Measurements from ENCODE around the gene ALDH16A1. TPM values are rescaled to one million over a fixed set of nuclear protein-coding genes. Genes with fewer than 3 reads are reported as not detected.

The ALDH16A1 gene
- total and polyA plus RNA-seq, 10 of the 15 experiments (the other 5 are each of a cell fraction or from before 2014, with no cell fraction given) = 1.7 to 49.3 (median 18.1) TPM

DNA sequence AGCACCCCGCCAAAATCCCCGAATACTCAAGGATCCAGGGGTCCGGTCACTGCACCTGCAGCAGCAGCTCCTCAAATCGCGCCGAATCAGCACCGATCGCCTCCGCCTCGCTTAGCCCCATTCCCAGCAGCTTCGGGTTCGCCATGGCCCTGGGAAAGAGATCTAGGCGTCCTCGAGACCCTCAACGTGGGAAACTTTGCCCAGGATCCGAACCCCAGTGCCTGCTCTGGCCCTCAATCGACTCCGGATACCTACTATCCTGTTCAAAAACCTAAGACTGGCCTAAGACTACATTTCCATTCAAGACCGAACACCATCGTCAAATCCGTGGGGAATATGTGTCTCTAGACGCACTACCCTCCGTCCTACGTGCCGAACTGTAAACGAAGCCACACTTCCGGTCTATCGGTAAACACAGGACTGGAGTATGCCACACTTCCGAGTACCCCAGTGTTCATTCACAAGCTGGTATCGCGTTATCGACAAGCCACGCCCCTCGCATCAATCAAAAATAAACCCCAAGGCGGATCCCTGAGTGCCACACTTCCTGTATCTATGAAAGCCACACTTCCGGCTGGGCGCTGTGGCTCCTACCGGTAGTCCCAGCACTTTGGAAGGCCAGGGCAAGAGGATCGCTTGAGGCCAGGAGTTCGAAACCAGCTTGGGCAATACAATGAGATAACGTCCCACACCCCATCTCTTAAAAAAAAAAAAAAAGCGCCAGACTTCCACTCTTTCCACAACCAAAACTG lies 1.4 kb upstream of the ALDH16A1 start, which contains the start of gene PIH1D1 (continued):
- no peak; the same call in 1 of the 2 replicates for TF ChIP-seq ZBED1 (IDR thresholded peaks at IDR 0.05; ENCODE audit: borderline replicate concordance)
- TF ChIP-seq SP1 (IDR thresholded peaks at IDR 0.05; ENCODE audit: low read depth, low read length) = peak; percentile 75
- no peak for TF ChIP-seq CBX3 (IDR thresholded peaks at IDR 0.05; ENCODE audit: borderline replicate concordance, low read depth)
- TF ChIP-seq RUNX3 (IDR thresholded peaks at IDR 0.05; ENCODE audit: low read length) = peak; percentile 50
- no peak for TF ChIP-seq NRF1 (conservative IDR thresholded peaks at IDR 0.05; ENCODE audit: low read depth, low read length)

DNA sequence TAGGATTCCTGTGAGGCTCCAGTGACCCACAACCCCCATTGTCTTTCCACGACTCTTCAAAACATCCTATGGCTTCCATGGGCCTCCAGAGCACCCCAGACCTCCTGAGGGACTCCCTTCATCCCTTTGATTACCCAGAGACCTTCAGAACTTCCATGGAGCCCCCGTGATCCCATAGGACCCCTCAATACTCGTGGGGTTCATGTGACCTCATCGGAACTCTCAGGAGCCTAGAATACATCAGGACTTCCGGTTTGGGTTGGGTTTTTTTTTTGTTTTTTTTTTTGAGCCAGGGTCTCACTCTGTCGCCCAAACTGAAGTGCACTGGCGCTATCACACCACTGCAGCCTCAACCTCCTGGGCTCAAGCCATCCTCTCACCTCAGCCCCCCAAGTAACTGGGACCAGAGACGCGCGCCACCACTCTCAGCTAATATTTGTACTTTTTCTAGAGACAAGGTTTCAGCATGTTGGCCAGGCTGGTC lies 774 bp downstream of the ALDH16A1 start:
- peak overlapping the region; percentile 100 for H3K9ac ChIP-seq (ENCODE audit: control insufficient read depth, insufficient read depth, low read length)
- ChIA-PET RAD21 (ENCODE audit: unreplicated experiment) (interaction anchor here (1.0 to 9.0 kb wide), 4 partner anchors 17 to 123 kb away, joined by 3 to 90 read pairs (median 4); partner anchors contain the start of gene CD37), POLR2A (interaction anchor here (0.6 to 6.1 kb wide), 17 partner anchors 17 to 567 kb away, joined by 3 to 81 read pairs (median 5); partner anchors contain the start of genes FLT3LG, GYS1, RPS11 and RRAS), SMC1A (ENCODE audit: uncharacterized antibody, unreplicated experiment) (interaction anchor here (1.0 to 9.0 kb wide), 2 partner anchors 16 to 20 kb away, joined by 6 to 53 read pairs; partner anchors contain the start of gene FLT3LG), CTCF (interaction anchor here (0.6 to 5.1 kb wide), 5 partner anchors 16 to 62 kb away, joined by 3 to 46 read pairs (median 5); partner anchors contain the start of gene FLT3LG)
- DNase-seq (ENCODE audit: low read depth, low spot score) (no peak), FAIRE-seq (no peak), ATAC-seq (peak; percentile 7)
- peak overlapping the region; percentile 93 for H3K4me2 ChIP-seq (ENCODE audit: control insufficient read depth, insufficient read depth)
- peak overlapping the region; percentile 37; the same call in 1 of the 2 replicates for H2AFZ ChIP-seq (ENCODE audit: control insufficient read depth, low read depth, low read length)
- H3K4me1 ChIP-seq (ENCODE audit: control insufficient read depth, insufficient read depth, low read length) = peaks cover 25% of the 10 kb centered on the region
- H3K9me3 ChIP-seq (replicated peaks; ENCODE audit: control insufficient read depth, insufficient read depth, low read length) = no peaks in the 10 kb centered on the region
- H3K27me3 ChIP-seq (replicated peaks in 1 of 2; ENCODE audit: control insufficient read depth in 2 of 2, insufficient read depth in 2 of 2, low read length in 1 of 2) = no peaks in the 10 kb centered on the region
- TSS peak; percentile 94 for BruUV-seq (replicated peaks)
- in situ Hi-C loops (cut with MboI) = no loop called here
- 12% methylated on average over 10 of the region's 10 CpGs for WGBS (ENCODE audit: insufficient coverage, insufficient replicate concordance, low lambda C conversion rate, missing lambda C conversion rate)
- H3K4me3 ChIP-seq = peak overlapping the region; percentile 90
- peak overlapping the region; percentile 100 for H3K27ac ChIP-seq (ENCODE audit: control insufficient read depth, insufficient read depth)
- H3K36me3 ChIP-seq (ENCODE audit: control insufficient read depth in 2 of 2, insufficient read depth in 2 of 2, low read length in 1 of 2) = peaks cover 2% of the 10 kb centered on the region in 2 experiments; a peak in 1 of 4 replicates
- no peaks in the 10 kb centered on the region; the same call in 1 of the 2 replicates for H4K20me1 ChIP-seq (ENCODE audit: control insufficient read depth, insufficient read depth)
- intact Hi-C loops (cut with micrococcal nuclease; ENCODE audit: unreplicated experiment) = loop anchor here (5.0 kb wide), 1 partner anchor 121 kb away; no protein-coding TSS in a partner anchor
- peaks cover 34% of the 10 kb centered on the region for H3K79me2 ChIP-seq (ENCODE audit: control insufficient read depth, insufficient read depth, low read length)
- TF ChIP-seq POLR2AphosphoS5 (IDR thresholded peaks at IDR 0.05; ENCODE audit: low read length) = peak; percentile 67; the same call in 1 of the 2 replicates
- TF ChIP-seq NBN (IDR thresholded peaks at IDR 0.05) = 0 out of 2 replicates have a peak, but pooled peaks have one; percentile 76
- no peak for TF ChIP-seq SP1 (IDR thresholded peaks at IDR 0.05; ENCODE audit: low read depth, low read length)
- no peak; the same call in 1 of the 2 replicates for TF ChIP-seq ESRRA (IDR thresholded peaks at IDR 0.05; ENCODE audit: low read length)
- TF ChIP-seq, protein P1, sequence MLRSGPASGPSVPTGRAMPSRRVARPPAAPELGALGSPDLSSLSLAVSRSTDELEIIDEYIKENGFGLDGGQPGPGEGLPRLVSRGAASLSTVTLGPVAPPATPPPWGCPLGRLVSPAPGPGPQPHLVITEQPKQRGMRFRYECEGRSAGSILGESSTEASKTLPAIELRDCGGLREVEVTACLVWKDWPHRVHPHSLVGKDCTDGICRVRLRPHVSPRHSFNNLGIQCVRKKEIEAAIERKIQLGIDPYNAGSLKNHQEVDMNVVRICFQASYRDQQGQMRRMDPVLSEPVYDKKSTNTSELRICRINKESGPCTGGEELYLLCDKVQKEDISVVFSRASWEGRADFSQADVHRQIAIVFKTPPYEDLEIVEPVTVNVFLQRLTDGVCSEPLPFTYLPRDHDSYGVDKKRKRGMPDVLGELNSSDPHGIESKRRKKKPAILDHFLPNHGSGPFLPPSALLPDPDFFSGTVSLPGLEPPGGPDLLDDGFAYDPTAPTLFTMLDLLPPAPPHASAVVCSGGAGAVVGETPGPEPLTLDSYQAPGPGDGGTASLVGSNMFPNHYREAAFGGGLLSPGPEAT (IDR thresholded peaks at IDR 0.05; ENCODE audit: low read depth) = 0 out of 2 replicates have a peak, but pooled peaks have one; percentile 13
- TF ChIP-seq, protein P2, sequence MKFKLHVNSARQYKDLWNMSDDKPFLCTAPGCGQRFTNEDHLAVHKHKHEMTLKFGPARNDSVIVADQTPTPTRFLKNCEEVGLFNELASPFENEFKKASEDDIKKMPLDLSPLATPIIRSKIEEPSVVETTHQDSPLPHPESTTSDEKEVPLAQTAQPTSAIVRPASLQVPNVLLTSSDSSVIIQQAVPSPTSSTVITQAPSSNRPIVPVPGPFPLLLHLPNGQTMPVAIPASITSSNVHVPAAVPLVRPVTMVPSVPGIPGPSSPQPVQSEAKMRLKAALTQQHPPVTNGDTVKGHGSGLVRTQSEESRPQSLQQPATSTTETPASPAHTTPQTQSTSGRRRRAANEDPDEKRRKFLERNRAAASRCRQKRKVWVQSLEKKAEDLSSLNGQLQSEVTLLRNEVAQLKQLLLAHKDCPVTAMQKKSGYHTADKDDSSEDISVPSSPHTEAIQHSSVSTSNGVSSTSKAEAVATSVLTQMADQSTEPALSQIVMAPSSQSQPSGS (IDR thresholded peaks at IDR 0.05; ENCODE audit: low read length) = 0 out of 2 replicates have a peak, but pooled peaks have one; percentile 45
- TF ChIP-seq RBBP5 (conservative IDR thresholded peaks at IDR 0.05) = no peak
- peak; percentile 57 for TF ChIP-seq MEF2B (IDR thresholded peaks at IDR 0.05; ENCODE audit: partially characterized antibody, poor library complexity, severe bottlenecking)
- TF ChIP-seq, protein P3, sequence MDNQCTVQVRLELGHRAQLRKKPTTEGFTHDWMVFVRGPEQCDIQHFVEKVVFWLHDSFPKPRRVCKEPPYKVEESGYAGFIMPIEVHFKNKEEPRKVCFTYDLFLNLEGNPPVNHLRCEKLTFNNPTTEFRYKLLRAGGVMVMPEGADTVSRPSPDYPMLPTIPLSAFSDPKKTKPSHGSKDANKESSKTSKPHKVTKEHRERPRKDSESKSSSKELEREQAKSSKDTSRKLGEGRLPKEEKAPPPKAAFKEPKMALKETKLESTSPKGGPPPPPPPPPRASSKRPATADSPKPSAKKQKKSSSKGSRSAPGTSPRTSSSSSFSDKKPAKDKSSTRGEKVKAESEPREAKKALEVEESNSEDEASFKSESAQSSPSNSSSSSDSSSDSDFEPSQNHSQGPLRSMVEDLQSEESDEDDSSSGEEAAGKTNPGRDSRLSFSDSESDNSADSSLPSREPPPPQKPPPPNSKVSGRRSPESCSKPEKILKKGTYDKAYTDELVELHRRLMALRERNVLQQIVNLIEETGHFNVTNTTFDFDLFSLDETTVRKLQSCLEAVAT (IDR thresholded peaks at IDR 0.05) = peak; percentile 90
- TF ChIP-seq IKZF2 (IDR thresholded peaks at IDR 0.05) = peak; percentile 61 to 69; a peak in 1 of 4 replicates
- peak; percentile 25 for TF ChIP-seq SMAD1 (IDR thresholded peaks at IDR 0.05; ENCODE audit: low read depth, partially characterized antibody)
- TF ChIP-seq ZBED1 (IDR thresholded peaks at IDR 0.05; ENCODE audit: borderline replicate concordance) = no peak
- peak; percentile 81 for TF ChIP-seq ZNF384 (IDR thresholded peaks at IDR 0.05; ENCODE audit: borderline replicate concordance, low read depth, low read length)

Data from GM12878 (cell line).